Activated CD4-positive, CD25-positive, alpha-beta regulatory T cell treated with anti-CD3 and anti-CD28 coated beads, Interleukin-2, amount 50 U/mL, for 72 hours (primary cell): ENCODE results near the gene ZNF618.
"Not testable (repeated sequence)": the region's sequence is repeated elsewhere in the genome, so short reads cannot be mapped to it uniquely, and the experiment has no call there.

Experiments
- DNase-seq: peaks from one replicate; pipeline ENCODE4 v3.0.0; 2021

ZNF618 gene

GRCh38 chr9:113989714-113990569 lies 113.8 kb downstream of the ZNF618 start:
- no peak for DNase-seq

DNA sequence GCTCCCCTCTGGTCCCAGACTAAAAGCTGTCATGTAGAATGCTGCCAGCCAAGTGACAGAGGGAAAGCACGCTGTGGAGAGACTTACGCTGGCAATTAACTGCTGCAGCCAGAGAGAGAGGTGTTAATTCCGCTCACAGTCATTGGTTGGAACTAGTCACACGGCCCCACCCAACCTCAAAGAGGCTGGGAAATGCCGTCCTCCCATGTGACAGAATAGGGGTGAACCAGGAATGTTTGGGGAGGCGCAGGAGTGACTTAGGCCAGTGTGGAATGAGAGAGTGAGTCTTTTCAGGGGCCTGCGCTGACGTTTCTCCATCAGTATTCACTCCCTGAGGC lies 114.4 kb downstream of the ZNF618 start:
- DNase-seq: no peak

- DNase-seq: no peak
Measured at GRCh38 chr9:113990975-113991471, 114.9 kb downstream of the ZNF618 start.

DNA sequence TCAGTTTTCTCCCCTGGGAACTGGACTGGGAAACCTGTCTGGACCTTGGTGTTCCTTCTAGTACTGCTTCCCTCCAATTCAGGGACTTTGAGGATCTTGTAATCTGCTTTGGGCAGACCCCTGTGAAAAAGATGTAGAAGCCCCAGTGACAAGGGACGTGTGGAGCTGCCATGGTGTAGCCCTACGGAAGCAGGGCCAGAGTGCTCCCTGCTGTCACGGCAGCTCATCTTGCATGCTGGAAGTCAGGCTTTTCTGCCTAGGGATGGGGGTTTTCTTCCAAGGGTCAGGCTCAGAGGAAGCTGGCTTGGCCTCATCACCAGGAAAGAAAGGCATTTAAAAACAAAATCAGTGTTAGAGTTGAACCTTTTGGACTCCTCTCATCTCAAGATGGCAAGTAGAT lies 115.6 kb downstream of the ZNF618 start:
- DNase-seq: no peak

DNA sequence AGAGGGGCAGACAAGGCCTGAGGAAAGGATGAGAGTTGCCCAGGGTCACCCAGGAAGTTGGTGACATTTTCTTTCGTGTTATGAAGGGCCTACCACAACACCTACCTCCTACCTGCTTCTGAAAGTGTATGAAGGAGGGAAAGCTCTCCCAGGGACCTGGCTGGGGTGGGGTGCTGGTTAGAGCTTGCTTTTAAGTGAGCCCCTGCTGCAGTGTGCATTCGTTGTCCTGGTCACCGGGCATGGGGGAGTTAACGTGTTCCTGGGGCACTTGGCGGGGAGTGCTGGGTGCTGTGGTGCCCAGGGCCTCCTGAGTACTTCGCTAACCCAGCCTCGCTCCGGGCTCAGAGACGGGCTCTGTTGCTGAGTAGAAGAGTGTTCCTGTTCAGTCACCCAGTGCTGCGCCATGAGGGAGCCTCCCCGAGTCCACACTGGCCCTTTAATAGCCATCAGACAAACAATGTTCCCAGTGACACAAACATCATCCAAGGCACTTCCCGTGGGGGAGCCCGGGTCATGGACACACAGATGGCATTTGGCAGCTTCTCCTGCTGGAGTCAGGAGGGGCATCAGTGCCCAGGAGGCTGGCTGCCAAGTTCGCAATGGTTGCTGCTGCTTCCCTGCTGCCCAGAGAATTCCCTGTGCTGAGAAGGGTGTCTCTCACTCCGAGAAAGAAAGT lies 116.3 kb downstream of the ZNF618 start:
- no peak for DNase-seq

GRCh38 chr9:113992994-113993393 lies 116.9 kb downstream of the ZNF618 start:
- no peak for DNase-seq

GRCh38 chr9:113993838-113994540 lies 117.9 kb downstream of the ZNF618 start:
- no peak for DNase-seq

GRCh38 chr9:113995401-113995800 lies 119.3 kb downstream of the ZNF618 start:
- no peak for DNase-seq

GRCh38 chr9:113995963-113996362 lies 119.9 kb downstream of the ZNF618 start:
- DNase-seq: peak; percentile 14

- peak; percentile 6 for DNase-seq
Measured at GRCh38 chr9:113996531-113997001, 120.5 kb downstream of the ZNF618 start.

DNA sequence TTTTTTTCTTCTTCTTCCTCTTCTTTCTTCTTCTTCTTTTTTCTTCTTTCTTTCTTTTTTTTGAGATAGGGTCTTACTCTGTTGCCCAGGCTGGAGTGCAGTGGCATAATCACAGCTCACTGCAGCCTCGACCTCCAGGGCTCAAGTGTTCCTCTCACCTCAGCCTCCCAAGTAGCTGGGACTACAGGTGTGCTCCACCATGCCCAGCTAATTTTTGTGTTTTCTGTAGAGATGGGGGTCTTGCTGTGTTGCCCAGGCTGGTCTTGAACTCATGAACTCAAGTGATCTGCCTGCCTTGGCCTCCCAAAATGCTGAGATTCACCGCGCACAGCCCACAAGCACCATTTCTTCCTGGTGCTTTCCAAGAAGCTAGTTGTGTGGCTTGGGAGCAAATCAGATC lies 121.0 kb downstream of the ZNF618 start:
- DNase-seq: not testable (repeated sequence)

- DNase-seq: peak; percentile 14
Measured at GRCh38 chr9:113997610-113998009, 121.5 kb downstream of the ZNF618 start.

DNA sequence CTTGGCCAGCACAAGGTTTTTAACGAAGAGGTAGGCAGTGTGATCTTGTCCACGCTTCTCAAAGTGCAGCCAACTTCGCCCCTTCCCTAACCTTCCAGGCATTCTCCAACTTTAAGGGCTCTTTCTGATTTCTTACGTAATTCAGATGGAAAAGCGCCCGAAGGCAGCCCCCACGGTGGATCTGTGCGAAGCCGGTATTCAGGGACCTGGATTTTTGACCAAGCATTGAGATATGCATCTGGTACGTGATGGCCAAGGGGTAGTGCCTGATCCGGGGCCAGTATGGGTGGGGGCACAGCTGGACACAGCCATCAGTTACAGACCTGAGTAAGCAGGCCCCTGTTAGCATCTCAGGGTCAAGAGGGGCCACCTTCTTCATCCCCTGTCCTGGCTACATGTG lies 122.0 kb downstream of the ZNF618 start:
- peak; percentile 1 for DNase-seq

DNA sequence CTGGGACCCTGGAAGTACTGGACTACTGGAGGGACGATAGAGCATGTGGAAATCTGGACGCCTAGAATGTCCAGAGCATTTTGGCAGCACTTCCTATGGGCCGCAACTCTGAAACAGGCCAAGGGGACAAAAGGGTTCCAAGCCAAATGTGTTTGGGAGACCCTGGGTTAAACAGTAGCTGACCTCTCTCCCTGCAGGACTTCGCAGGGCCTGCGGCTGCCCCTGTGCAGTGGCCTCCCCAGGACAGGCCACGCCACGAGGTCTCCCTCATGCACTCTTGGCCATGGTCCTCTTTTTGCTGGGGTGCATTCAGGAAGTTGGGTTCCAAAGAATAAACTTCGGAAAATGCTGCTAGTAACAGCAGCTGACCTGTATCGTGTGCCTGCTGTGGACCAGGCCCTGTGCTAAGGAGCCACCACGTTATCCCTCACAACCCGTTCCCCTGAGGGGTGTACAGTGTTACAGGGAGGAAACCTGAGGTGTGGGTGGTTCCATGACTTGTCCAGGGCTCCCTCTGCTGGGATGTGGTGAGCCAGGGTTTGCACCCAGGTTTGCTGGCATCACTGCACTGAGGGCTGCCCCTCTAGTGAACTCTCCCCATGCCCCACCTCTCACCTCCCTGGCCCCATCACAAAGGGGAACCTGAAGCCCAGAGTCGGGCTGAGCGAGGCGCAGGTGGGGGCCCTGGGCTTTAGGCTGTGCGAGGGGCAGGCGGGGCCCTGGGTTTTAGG lies 122.6 kb downstream of the ZNF618 start:
- DNase-seq: peak; percentile 14

GRCh38 chr9:113999256-114000062 lies 123.3 kb downstream of the ZNF618 start:
- DNase-seq: peak; percentile 15

DNA sequence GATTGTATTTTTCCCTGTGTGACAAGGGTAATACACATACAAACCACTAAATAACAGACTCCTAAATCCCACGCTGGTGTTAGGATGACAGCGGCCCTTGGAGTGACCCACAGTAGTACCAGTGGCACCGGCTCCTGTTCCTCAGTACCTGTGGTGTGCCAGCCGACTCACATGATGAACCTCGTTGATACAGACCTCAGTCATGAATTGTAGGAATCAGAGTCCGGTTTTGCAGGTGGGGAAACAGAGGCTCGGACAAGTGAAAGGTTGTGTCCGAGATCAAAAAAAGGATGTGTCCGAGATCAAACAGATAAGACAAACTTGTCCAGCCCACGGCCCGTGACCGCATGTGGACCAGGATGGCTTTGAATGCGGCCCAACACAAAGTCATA lies 124.0 kb downstream of the ZNF618 start:
- peak; percentile 14 for DNase-seq

- DNase-seq: peak; percentile 17
Measured at GRCh38 chr9:114000671-114001409, 124.7 kb downstream of the ZNF618 start.

- no peak for DNase-seq
Measured at GRCh38 chr9:114001410-114001685, 125.2 kb downstream of the ZNF618 start.

GRCh38 chr9:114001794-114002261 lies 125.7 kb downstream of the ZNF618 start:
- peak; percentile 20 for DNase-seq

DNA sequence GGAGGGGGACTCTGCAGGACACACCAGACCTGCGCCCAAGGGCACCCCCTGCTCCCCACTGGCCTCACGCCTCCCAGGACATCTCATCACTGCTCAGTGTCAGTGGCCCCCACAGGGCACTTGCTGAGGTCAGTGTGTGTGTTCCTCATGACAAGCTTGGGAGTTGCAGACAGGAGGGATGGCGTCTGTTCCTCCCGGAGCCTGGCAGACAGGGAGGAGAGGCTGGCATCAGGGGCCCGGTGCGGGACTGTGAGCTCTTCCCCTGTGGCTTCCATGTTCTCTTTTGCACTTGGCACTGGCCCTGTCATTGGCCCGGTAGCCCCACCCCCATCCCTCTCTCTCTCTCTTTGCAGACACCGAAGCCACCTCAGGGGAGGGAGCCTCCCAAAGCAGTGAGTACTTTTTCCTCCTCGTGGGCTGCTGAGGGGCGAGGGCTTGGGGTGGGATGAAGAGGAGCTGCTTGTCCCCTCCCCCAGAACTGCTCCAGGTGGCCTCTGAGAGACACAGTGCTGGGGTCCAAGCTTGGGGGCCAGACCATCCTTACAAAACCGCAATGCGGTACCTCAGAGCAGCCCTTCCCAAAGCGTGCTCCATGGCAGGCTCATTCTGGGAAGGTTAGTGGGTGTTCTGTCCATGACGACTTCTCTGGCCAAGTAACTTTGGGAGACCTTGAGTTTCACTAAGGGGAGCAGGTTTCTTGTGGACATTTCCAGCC lies 126.3 kb downstream of the ZNF618 start:
- DNase-seq: peak; percentile 7

GRCh38 chr9:114002986-114003350 lies 126.9 kb downstream of the ZNF618 start:
- peak; percentile 13 for DNase-seq
